DMS53 treated with DMSO at 0.1 percent for 48 hours (cell line): Measurements from ENCODE around the gene GNG7.
A peak's percentile ranks its signal among the peaks of the same experiment; 100 is the strongest.
"Not testable (repeated sequence)": the region's sequence is repeated elsewhere in the genome, so short reads cannot be mapped to it uniquely, and the experiment has no call there.

Experiments used
- DNase-seq: peaks from one replicate; lab custom pipeline; 2025; ENCODE audit not compliant: unreplicated experiment; lab: John Stamatoyannopoulos, UW

The GNG7 gene

GRCh38 chr19:2678044-2678671 lies 24.3 kb downstream of the GNG7 start:
- no peak for DNase-seq

DNA sequence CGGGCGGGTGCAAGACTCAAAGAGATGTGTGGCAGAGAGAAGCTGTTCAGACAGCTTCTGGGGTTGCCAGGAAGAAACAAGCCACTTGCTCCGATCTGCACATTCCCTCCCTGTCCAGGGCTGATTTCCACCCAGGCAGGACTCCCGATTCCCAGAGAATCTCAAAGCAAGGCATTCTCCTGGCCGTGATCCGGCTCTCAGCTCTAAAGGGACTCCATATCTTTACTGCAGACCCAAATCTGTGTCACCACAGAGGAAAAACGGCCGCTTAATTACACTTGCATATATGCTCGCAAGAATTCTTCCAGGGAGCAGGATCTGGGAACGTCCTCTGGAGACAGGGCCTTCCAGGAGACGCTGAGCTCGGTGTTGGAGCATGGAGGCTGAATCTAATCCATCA lies 25.7 kb downstream of the GNG7 start:
- no peak for DNase-seq

GRCh38 chr19:2675892-2676291 lies 26.6 kb downstream of the GNG7 start:
- DNase-seq: no peak

DNA sequence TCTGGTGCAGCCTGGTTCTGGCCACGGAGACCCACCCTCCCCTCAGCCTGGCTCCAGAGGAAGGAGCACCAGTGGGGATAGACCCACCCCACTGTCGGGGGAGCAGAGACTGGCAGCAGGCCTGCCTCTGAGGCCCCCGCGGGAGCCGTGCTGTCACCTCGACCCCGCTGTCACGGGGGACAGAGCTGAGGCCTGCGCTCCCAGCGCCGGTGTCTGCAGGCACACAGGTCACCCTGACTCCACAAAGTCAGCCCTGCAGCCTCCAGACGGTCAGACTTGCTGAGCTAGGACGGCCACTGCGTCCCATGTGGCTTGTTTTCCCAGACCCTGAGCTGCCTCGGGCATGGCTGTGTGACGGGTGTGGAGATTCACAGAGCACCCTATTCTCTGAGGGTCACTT lies 32.3 kb downstream of the GNG7 start:
- no peak for DNase-seq

- no peak for DNase-seq
Observed at GRCh38 chr19:2668175-2668763, 34.2 kb downstream of the GNG7 start.

DNA sequence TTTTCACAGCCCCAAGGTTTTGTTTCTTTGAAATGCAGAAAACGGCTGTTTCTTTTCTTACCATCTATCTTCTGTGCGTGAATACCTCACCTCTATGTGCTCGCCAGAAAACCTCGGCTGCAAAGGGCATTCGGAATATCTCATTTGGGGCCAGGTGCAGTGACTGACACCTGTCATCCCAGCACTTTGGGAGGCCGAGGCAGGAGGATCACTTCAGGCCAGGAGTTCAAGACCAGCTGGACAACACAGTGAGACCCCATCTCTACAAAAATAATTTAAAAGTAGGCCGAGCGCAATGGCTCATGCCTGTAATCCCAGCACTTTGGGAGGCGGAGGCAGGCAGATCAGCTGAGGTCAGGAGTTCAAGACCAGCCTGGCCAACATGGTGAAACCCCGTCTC lies 35.1 kb downstream of the GNG7 start:
- not testable (repeated sequence) for DNase-seq

GRCh38 chr19:2666344-2666994 lies 36.0 kb downstream of the GNG7 start:
- DNase-seq: no peak

DNA sequence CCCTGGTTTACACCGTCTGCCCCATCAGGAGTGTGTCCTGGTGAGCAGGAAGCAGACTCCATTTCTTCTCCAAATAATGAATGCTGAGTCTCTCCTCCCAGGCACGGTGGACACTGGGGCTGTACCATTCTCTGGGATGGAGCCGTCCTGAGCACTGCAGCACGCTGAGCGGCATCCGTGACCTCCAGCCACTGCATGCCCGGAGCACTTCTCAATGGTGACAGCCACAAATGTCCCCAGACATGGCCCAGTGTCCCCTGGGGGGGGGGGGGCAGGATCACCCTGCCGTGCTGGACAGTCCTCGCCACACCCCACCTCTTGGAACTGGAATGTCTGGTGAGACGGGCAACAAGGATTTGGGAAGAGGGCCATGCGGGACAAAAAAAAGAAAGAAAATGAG lies 37.4 kb downstream of the GNG7 start:
- no peak for DNase-seq

DNA sequence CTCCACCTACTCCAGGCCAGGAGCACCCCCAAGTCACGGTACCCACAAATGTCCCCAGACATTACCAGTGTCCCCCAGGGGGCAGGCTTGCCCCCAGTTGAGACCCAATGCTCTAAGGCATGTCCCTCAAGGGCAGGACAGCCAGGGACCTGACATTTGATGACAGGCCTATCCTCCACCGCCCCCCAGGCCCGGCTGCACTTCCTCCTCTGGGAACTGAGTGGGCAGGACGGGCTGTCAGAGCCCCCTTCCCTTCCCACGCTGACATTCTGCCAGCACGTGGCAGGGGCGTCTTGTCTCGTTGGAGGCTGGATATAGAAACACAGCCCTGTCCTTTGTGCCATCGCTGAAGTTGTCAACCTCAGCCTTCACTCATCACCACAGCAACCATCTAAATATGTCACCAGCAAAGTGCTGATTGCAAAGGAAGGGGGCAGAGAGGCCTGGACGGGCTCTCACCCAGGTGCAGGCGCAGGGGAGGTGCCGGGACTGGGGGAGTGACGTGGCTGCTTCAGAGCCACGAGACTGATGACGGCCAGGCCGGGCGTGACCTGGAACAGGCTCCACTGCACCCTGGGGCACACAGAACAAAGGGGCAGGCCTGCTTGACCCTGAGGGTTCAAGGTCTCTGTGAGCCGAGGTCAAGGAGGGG lies 38.4 kb downstream of the GNG7 start:
- no peak for DNase-seq

GRCh38 chr19:2661615-2662014 lies 40.9 kb downstream of the GNG7 start:
- no peak for DNase-seq

DNA sequence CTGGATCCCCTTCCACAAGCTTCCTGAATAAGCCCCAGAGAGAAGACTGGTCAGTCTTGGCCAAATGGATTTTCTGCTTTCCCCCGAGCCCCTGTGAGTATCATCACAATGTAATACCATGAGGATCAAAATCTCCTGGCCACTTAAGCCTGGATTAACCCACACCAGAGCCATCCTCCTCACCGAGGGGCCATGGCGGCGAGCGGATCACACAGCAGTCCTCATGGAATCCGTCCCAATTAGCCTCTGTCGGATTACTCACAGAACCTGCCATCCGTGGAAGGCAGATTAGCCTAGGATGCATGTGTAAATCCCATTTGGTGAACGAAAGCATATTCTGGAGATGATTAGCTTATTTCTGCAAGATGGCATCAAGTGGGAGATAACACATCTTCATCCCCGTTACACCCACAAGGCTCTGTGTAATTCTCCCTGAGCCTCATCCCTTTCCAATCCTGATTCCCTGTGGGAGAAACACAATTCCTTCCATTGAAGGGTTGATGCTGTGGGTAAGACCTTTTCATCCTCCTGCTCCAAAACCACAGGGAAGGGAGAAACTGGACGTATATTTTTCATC lies 42.5 kb downstream of the GNG7 start:
- no peak for DNase-seq

GRCh38 chr19:2656533-2656932 lies 46.0 kb downstream of the GNG7 start:
- DNase-seq: no peak

- DNase-seq: no peak
Observed at GRCh38 chr19:2653710-2654707, 48.5 kb downstream of the GNG7 start.

DNA sequence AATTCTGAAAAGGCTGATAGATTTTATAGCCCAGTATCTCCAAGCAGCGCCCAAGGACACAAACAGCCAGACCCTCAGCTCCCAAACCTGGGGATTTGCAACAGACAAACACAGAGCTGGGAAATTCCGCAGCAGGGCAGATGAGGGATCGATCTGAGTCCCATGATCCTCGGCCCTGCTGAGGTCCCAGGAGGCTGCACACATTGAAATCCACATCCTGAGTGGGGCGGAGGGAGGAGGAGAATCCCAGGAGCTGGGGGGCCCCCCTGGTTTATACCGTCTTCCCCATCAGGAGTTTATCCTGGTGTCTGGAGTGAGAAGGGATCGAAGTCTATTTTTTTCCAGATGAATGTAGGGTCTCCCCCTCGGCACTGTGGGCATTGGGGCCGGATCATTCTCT lies 49.3 kb downstream of the GNG7 start:
- DNase-seq: no peak

DNA sequence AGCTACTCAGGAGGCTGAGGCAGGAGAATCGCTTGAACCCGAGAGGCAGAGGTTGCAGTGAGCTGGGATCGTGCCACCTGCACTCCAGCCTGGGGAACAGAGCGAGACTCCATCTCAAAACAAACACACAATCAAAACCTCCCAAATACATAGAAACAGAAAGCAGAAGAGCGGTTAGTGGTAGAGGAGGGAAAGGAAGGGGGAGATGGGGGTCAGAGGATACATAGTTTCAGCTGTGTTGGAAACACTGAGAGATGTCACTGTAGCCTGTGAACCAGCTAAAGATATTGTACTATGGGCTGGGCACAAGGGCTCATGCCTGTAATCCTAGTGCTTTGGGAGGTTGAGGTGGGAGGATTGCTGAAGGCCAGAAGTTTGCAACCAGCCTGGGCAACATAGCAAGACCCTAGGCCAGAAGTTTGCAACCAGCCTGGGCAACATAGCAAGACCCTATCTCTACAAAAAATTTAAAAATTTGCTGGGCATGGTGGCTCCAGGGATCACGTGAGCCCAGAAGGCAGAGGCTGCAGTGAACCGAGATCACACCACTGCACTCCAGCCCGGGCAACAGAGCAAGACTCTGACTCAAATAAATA lies 49.9 kb downstream of the GNG7 start:
- DNase-seq: no peak

GRCh38 chr19:2651002-2651733 lies 51.3 kb downstream of the GNG7 start:
- not testable (repeated sequence) for DNase-seq

DNA sequence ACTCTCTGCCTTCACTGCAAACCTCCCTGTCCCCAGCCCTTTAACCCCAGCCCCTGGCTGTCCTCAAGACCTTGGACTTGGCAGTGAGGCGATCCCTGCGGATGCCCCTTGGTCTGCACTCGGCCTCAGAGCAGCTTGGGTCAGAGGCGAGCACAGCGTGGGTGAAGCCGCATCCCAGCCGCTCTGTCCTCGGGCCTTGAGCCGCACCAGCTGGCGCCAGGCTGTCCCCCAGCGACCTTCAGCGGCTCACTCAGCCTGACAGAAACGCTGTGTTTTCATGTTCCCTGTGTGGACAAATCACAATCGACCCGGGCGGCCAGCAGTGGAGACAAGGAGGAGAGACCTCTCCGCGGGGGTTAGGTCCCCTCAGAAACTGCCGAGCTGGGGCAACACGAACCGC lies 52.0 kb downstream of the GNG7 start:
- no peak for DNase-seq

DNA sequence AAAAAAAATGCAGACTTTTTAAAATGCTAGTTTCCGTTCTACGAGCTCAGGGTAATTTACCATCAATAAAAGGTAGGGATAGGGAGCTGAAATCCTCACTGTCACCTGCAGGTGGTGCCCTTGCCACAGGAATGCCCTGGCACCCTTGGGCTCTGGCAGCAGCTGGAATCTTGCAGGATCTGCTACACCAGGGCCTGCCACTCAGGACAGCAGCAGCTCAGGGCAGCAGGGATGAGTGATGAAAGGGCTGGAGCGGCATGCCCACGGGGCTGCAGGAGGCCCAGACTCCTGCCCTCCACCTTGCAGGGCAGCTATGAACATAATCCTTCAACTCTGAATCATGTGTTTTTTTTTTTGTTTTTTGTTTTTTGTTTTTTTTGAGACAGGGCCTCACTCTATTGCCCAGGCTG lies 54.0 kb downstream of the GNG7 start:
- peak; percentile 61 for DNase-seq

- DNase-seq: no peak
Observed at GRCh38 chr19:2648099-2648498, 54.4 kb downstream of the GNG7 start.
